T-helper 9 cell (primary cell): ENCODE data around the gene AKR7A2.
"Not testable (repeated sequence)": the region's sequence is repeated elsewhere in the genome, so short reads cannot be mapped to it uniquely, and the experiment has no call there.

Experiments used
- DNase-seq: peaks from one replicate; pipeline ENCODE4 v3.0.0-alpha.2; 2020

The AKR7A2 gene

DNA sequence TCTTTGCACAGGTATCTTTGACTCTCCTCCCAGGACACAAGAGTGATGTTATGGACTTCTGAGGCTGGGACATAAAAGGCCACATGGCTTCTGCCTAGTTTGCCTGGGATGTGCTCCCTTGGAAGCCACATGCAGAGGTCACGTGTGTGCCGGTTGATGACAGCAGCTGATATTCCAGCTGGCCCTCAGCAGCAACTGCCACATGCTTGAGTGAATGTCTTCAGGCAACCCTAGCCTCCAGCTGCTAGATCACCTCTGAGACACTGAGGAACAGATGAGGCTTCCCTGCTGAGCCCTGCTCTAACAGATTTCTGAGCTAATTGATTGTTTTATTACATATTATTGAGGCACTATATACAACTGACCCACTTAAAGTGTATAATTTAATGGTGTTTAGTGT is 11.7 kb downstream of the AKR7A2 start:
- DNase-seq = no peak

DNA sequence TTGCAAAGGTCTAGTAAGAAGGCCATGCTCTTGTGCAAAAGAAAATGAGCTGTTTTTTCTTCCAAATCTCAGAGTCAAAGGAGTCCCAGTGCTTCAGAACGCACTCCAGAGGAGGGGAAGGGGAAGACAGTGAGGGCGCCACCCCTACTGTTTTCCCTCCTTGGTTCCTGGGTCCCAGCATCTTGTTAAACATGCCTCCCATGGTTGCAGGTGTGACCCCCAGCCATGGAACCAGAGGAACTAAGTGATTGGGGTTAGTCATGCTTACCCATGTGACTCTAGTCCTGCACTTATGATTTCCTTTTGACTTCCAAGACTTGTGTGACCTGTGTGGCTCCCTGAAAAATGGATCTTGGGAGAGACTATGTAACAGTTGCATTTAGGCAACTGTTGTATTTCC is 17.3 kb downstream of the AKR7A2 start:
- no peak for DNase-seq

DNA sequence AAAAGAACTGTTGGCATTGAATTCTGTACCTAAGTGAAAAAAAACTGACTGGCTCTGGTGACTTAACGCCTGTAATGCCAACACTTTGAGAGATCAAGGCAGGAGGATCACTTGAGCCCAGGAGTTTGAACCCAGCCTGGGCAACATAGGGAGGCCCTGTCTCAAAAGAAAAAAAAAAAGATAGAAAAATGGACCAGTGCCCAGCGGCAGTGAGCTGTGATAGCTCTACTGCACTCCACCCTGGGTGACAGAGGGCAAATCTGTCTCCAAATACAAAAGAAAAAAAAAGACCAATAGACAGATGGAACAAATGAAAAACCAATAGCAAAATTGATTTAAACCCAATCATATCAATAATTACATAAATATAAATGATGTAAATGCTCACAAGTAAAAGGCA is 22.7 kb downstream of the AKR7A2 start:
- DNase-seq = no peak

DNA sequence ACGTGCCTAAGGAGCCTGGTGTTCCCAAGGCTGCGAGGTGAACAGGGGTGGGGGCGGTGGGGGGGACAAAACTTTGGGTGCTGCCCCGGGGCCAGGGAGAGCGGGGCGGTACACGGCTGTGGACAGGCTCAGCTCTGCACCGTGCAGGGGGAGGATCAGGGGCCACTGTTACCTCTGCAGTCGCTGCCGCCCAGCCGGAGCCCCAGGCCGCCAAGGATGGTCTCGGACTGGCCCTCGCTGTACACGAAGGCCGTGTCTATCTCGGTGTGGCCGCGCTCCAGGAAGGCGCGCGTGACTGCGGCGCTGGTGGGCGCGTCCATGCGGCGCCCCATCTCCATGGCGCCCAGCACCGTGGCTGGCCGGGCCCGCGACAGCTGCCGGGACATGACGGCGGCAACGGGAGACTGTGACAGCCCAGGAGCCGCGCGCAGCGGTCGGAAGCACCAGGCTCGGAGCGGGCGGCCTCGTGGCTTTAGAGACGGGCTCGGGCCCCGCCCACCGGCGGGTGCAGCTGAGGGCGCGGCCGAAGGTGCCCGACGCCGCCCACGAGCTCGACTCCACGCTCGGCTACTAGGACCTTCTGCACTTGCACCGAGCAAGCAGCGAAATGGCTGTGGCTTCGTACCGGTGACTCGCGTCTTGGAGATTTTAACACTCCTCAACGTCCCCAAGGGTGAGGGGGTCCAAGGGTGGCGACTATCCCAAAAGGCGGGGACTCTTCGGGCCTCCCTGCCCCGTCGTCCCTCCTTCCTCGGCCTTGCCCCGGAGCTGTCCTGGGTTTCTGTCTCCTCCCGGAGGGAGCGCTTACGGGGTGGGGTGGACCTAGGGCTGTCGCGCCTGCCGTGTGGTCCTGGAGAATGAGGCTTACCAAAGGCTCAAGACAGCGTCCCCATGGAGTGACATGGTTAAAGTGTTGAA is 23.4 kb downstream of the AKR7A2 start, which contains the start of gene AKR7A3:
TSS of gene AKR7A3 (minus strand) at position 447 of the 918 bp plus-strand sequence. CDS start at position 386, 61 bp downstream.
- DNase-seq = peak; percentile 40

DNA sequence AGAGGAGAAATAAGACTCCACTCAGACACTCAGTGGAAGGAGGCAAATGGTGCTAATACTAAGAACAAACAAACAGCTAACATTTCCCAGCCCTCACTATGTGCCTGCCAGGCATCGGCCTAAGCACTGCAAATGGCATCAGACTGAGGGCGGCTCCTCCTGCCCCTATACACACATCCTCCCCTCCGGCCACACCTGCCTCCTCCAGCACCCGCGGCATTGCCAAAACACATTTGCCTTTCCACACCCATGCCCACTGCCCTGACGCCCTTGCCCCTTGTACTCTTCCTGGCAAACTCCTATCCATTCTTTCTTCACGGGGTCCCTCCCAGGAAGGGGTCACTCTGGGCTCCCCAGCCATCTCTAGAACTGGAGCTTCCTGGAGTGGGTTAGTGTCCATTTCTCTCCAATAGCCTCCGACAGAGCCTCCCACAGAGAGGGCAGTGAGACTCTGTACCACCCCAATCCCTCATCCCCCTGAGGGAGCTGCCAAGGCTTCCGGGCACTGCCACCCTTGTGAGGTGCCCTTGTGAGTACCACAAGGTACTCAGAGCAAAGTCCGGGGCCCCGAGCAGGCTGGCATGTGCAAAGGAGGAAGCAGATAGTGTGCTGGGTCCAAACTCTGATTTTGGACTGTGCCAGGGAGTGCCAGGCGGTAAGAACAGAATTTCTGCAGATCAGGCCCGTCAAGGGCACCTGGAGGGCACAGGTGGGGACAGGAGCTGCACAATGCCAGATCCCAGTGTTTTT is 24.3 kb downstream of the AKR7A2 start:
- no peak for DNase-seq

DNA sequence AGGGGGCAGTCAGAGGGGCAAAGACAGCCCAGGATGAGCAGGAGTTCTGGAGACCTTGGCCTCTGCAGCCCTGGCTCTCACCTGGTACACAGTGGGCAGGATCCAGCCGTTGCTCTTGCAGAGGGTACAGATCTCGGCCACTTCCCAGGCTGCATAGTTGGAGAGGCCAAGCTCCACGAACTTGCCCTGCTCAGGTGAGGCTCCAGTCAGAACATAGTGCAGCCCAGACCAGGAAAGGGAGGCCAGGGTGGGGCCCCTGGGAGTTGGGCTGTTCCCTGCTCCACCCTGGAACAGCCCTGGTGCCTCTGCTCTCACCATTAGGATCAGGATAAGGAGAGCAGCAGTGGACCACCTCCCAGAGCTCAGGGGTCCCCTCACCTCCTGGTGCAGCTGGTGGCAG is 26.1 kb downstream of the AKR7A2 start:
- not testable (repeated sequence) for DNase-seq

DNA sequence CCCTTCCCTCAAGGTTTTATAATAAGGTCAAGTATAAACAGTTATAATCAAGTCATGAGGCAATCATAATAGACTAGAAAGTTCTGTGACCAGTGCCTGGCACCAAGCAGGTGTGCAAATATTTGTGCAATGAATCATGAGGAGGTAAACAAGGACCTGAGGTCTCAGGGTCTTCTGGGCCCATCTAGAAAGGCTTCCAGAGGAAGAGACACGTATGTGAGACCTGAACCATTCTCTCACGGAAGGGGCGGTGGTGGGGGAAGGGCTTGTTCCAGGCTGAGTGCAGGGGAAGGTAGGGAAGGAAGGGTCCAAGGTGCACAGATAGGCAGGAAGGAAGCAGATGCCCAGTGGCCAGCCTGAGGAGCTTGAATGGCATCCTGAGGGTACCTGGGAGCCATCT is 26.6 kb downstream of the AKR7A2 start:
- DNase-seq = not testable (repeated sequence)

DNA sequence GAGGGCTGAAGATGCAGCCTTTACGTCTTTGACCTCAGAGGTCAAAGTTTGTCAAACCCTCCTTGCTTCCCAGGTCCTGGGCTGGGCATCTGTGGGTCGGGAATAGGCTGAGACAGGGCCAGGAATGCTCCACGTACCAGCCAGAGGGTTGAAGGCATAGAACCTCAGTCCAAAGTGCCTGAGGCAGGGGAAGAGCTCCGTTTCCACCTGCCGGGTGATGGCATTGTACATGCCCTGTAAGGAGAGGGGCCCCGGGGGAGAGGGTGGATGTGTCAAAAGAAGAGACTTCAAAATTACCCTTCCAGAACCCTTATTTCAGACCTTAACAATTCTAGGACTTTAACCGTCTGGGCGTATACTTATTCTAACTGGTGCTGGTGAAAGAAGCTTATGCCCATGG is 27.1 kb downstream of the AKR7A2 start:
- no peak for DNase-seq

DNA sequence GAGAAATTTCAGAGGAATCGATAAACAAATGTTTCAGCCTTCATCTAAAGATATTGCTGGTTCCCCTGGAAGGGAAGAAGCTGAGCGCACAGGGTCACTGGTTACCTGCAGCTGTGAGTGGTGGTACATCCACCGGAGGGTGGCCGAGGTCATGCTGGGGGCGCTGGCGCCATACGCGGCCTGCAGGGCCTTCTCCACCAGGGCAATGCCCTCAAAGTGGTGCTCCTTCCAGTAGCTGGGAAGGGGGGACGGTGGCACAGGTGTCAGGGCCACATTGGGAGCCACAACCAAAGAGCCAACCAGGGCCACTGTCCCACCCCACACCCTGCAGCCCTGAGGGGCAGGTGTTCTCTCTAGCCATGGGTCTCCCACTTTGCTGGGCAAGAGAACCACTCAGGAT is 28.1 kb downstream of the AKR7A2 start:
- no peak for DNase-seq

DNA sequence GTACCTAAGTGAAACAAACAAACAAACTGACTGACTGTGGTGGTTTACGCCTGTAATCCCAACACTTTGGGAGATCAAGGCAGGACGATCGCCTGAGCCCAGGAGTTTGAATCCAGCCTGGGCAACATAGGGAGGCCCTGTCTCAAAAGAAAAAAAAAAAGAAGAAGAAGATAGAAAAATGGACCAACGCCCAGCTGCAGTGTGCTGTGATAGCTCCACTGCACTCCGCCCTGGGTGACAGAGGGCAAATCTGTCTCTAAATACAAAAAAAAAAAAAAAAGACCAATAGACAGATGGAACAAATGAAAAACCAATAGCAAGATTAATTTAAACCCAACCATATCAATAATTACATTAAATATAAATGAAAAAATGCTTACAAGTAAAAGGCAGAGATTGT is 37.3 kb downstream of the AKR7A2 start:
- DNase-seq = no peak

DNA sequence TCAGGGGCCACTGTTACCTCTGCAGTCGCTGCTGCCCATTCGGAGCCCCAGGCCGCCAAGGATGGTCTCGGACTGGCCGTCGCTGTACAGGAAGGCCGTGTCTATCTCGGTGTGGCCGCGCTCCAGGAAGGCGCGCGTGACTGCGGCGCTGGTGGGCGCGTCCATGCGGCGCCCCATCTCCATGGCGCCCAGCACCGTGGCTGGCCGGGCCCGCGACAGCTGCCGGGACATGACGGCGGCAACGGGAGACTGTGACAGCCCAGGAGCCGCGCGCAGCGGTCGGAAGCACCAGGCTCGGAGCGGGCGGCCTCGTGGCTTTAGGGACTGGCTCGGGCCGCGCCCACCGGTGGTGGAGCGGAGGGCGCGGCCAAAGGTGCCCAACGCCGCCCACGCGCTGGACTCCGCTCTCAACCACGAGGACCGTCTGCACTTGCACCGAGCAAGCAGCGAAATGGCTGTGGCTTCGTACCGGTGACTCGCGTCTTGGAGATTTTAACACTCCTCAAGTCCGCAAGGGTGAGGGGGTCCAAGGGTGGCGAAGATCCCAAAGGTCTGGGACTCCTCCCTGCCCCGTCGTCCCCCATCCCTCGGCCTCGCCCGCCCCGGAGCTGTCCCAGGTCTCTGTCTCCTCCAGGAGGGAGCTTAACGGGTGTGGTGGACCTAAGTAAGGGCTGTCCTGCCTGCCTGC is 38.0 kb downstream of the AKR7A2 start:
- not testable (repeated sequence) for DNase-seq

DNA sequence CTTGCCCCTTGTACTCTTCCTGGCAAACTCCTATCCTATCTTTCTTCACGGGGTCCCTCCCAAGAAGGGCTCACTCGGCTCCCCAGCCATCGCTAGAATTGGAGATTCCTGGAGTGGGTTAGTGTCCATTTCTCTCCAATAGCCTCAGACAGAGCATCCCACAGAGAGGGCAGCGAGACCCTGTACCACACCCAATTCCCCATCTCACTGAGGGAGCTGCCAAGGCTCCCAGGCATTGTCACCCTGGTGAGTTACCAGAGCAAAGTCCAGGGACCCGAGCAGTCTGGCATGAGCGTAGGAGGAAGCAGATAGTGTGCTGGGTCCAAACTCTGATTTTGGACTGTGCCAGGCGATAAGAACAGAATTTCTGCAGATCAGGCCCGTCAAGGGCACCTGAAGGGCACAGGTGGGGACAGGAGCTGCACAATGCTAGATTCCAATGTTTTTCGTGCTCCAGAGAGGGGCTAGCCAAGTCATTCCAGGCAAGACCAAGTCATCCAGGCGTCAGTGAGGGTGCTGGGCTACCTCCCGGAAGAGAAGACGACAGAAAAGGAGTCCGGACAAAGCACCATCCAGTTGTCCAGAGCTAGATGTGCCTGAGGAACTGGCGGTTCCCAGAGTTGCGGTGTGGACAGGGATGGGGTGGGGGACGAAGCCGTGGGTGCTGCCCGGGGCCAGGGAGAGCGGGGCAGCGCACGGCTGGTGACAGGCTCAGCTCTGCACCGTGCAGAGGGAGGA is 38.7 kb downstream of the AKR7A2 start:
- no peak for DNase-seq

DNA sequence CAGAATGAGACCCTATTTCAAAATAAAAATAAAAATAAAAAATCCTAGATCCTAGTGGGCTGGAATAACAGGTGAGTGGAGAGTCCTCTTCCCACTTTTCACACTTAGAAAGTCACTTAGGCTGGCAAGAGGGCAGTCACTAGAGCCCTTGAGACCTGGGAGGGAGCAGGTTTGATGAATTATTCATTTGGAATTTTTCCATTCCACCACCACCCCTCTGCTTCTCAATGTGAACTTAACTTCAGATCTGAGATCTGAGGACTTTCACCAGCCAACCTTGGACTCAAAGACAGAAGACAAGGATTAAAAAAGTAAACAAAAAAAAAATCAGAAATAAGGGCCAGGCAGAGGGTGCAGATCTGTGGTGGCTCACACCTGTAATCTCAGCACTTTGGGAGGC is 39.9 kb downstream of the AKR7A2 start:
- DNase-seq = no peak

DNA sequence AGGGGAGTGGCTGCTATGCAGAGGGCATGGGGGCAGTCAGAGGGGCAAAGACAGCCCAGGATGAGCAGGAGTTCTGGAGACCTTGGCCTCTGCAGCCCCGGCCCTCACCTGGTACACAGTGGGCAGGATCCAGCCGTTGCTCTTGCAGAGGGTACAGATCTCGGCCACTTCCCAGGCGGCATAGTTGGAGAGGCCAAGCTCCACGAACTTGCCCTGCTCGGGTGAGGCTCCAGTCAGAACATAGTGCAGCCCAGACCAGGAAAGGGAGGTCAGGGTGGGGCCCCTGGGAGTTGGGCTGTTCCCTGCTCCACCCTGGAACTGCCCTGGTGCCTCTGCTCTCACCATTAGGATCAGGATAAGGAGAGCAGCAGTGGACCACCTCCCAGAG is 41.6 kb downstream of the AKR7A2 start:
- not testable (repeated sequence) for DNase-seq

DNA sequence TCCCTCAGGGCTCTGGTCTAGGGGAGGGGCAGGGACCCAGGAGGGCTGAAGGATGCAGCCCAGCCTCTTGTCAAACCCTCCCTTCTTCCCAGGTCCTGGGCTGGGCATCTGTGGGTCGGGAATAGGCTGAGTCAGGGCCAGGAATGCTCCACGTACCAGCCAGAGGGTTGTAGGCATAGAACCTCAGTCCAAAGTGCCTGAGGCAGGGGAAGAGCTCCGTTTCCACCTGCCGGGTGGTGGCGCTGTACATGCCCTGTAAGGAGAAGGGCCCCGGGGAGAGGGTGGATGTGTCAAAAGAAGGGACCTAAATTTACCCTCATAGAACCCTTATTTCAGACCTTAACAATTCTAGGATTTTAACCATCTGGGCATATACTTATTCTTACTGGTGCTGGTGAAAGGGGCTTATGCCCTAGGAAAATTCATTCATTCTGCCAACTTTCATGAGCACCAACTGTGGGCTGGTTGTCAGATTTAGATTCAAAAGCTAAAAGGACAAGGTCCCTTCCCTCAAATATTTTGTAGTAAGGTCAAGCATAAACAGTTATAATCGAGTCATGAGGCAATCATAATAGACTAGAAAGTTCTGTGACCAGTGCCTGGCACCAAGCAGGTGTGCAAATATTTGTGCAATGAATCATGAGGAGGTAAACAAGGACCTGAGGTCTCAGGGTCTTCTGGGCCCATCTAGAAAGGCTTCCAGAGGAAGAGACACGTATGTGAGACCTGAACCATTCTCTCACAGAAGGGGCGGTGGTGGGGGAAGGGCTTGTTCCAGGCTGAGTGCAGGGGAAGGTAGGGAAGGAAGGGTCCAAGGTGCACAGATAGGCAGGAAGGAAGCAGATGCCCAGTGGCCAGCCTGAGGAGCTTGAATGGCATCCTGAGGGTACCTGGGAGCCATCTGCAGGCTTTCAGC is 42.3 kb downstream of the AKR7A2 start:
- not testable (repeated sequence) for DNase-seq

DNA sequence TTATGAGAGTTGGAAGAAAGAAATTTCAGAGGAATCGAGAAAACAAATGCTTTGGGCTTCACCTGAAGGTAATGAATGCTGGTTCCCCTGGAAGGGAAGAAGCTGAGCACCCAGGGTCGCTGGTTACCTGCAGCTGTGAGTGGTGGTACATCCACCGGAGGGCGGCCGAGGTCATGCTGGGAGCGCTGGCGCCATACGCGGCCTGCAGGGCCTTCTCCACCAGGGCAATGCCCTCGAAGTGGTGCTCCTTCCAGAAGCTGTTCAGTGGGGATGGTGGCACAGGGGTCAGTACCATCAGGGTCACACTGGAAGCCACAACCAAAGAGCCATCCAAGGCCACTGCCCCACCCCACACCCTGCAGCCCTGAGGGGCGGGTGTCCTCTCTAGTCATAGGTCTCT is 43.5 kb downstream of the AKR7A2 start:
- no peak for DNase-seq

DNA sequence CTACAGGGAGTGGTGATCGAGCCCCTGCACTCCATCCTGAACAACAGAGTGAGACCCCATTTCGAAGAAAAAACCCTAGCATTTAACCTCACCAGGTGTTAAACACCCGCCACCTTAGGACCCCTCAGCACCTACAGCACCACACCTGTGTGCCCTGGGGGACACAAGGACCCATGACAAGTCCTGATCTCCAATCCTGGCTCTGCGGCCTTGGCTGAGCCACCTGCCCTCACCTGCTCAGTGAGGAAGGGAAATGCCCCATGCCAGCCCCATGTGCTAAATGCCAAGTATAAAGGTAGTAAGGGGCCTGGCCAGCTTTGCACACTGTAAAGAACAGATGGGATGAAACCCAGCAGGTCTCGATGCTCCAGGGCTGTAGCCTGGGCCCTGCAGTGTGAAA is 49.2 kb downstream of the AKR7A2 start:
- DNase-seq = no peak

DNA sequence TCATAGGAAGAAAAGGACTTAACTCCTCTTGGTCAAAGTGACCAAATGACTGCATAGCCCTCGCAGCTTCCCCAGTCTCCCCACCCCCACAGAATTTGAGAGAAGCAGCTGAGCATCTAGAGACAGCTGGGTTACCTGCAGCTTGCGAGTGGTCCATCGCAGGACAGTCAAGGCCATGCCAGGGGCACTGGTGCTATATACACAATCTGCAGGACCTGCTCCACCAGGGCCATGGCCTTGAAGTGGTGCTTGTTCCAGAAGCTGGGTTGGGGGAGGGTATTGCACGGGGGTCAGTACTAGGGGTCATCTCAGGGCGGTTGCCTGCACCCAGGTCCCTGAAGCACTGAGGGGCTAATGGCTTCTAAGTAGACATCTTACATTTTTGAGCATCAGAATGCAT is 49.9 kb downstream of the AKR7A2 start:
- no peak for DNase-seq

DNA sequence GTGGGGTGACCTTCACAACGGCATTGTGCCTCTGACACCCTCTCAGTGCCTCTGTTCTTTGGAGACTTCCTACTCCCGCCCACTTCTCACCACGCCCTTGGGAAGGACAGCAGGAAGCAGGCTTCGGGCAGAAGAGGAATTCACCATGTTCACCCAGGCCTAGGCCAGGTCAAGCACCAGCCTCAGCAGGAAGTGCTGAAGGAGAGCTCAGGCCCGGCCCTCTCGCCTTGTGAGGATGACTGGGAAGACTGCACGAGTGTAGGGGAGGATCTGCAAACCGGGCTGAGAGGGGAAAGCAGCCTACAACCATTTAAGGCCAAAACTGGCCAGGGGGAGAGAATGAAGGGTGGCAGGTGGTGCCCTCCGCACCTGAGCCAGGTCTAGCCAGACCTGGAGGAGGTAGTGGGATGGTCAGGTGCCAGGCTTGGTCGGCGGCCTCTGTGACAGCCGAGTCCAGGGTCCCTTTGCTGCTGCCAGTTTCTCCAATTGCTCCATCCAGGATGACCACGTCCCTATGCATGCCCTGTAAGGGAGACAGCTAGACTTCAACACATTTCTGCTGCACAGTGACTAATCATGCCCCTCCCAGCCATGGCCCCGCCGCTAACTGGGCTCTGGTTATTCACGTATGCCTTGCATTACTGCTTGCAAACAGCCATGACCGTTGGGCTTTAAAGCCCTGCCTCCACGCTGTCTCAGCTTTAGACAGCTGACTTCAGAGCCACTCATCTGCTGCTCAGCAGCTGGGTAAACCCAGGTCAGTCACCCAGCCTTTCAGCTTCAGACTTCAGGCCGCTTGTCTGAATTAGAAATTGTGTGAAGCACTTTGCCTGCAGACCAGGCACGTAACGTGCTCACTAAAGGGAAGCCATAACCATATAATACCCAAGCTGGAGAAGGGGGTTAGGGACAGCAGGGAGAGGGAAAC is 51.5 kb downstream of the AKR7A2 start:
- no peak for DNase-seq

DNA sequence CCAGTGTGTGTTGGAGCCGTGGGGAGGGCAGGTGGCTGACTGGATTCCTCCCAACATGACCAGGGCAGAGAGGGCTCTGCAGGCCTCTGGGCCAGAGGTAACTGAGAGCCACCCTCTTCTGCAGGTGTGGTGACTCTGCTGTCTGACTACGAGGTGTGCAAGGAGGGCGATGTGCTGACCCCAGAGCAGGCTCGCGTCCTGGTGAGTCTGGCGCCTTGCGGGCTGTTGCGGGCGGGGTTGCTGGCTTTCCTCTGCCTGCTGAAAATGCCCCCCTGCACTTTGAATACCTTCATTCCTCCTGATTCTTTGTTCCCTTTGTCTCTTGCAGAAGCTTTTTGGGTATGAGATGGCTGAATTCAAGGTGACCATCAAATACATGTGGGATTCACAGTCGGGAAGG is 53.6 kb downstream of the AKR7A2 start:
- DNase-seq = no peak
